ENCODE data around the gene EPAS1. TPM values are rescaled to one million over a fixed set of nuclear protein-coding genes. Genes with fewer than 3 reads are reported as not detected.
A peak's percentile ranks its signal among the peaks of the same experiment; 100 is the strongest.

EPAS1 gene
- total RNA-seq, 4 donors from 2014 or later, result 35.0 to 465 (median 202) TPM

- peak; percentile 76 to 91 for DNase-seq
- Histone ChIP-seq H3K4me3 (no peak overlapping the region), H3K4me1 (peaks cover 17 to 18% of the 10 kb centered on the region in 2 donors), H3K27me3 (no peaks in the 10 kb centered on the region), H3K9me3 (no peaks in the 10 kb centered on the region), H3K27ac (peak overlapping the region; percentile 74 to 82), H3K36me3 (no peaks in the 10 kb centered on the region)
- intact Hi-C loops (cut with DNase I; ENCODE audit: low total_unique reads), result no loop called here
- TF ChIP-seq POLR2A (IDR thresholded peaks at IDR 0.05) (no peak), CTCF (IDR thresholded peaks at IDR 0.05) (peak in 1 of 4 experiments; percentile 8)
Observed at GRCh38 chr2:46326231-46326980, 29.2 kb downstream of the EPAS1 start.

GRCh38 chr2:46327627-46328026 is 30.4 kb downstream of the EPAS1 start:
- TF ChIP-seq CTCF (IDR thresholded peaks at IDR 0.05) (no peak), POLR2A (IDR thresholded peaks at IDR 0.05) (no peak)
- intact Hi-C loops (cut with DNase I; ENCODE audit: low total_unique reads), result no loop called here
- Histone ChIP-seq H3K36me3 (no peaks in the 10 kb centered on the region), H3K4me1 (peaks cover 21 to 26% of the 10 kb centered on the region in 2 donors), H3K4me3 (no peak overlapping the region), H3K9me3 (no peaks in the 10 kb centered on the region), H3K27me3 (no peaks in the 10 kb centered on the region), H3K27ac (peak overlapping the region; percentile 74 to 82)
- no peak for DNase-seq

- H3K27me3 ChIP-seq, result no peaks in the 10 kb centered on the region
- peak overlapping the region; percentile 74 to 82 for H3K27ac ChIP-seq
- TF ChIP-seq POLR2A (IDR thresholded peaks at IDR 0.05) (no peak), CTCF (IDR thresholded peaks at IDR 0.05) (no peak)
- peak in 1 of 2 donors; percentile 67 for DNase-seq
- intact Hi-C loops (cut with DNase I; ENCODE audit: low total_unique reads), result no loop called here
- no peaks in the 10 kb centered on the region for H3K36me3 ChIP-seq
- H3K4me1 ChIP-seq, result peaks cover 21 to 31% of the 10 kb centered on the region in 2 donors
- H3K9me3 ChIP-seq, result no peaks in the 10 kb centered on the region
- H3K4me3 ChIP-seq, result no peak overlapping the region
Observed at GRCh38 chr2:46328291-46328690, 31.1 kb downstream of the EPAS1 start.

- Histone ChIP-seq H3K9me3 (no peaks in the 10 kb centered on the region), H3K27ac (peak overlapping the region; percentile 74 to 82), H3K27me3 (no peaks in the 10 kb centered on the region), H3K4me1 (peaks cover 25 to 35% of the 10 kb centered on the region in 2 donors), H3K36me3 (no peaks in the 10 kb centered on the region), H3K4me3 (no peak overlapping the region)
- DNase-seq, result no peak
- intact Hi-C loops (cut with DNase I; ENCODE audit: low total_unique reads), result no loop called here
- TF ChIP-seq CTCF (IDR thresholded peaks at IDR 0.05) (no peak), POLR2A (IDR thresholded peaks at IDR 0.05) (no peak)
Observed at GRCh38 chr2:46328829-46329228, 31.6 kb downstream of the EPAS1 start.

GRCh38 chr2:46329340-46329739 is 32.1 kb downstream of the EPAS1 start:
- no peaks in the 10 kb centered on the region for H3K27me3 ChIP-seq

More at GRCh38 chr2:46329340-46329739, 32.1 kb downstream of the EPAS1 start:
- Histone ChIP-seq H3K36me3 (no peaks in the 10 kb centered on the region), H3K4me1 (peaks cover 30 to 35% of the 10 kb centered on the region in 2 donors), H3K9me3 (no peaks in the 10 kb centered on the region), H3K27ac (peak overlapping the region; percentile 82 to 88), H3K4me3 (no peak overlapping the region)
- intact Hi-C loops (cut with DNase I; ENCODE audit: low total_unique reads), result no loop called here
- TF ChIP-seq POLR2A (IDR thresholded peaks at IDR 0.05), result no peak
- TF ChIP-seq CTCF (IDR thresholded peaks at IDR 0.05), result no peak
- no peak for DNase-seq

Measured in uterus (tissue), 4 donors.